Nephron progenitor cell (in vitro differentiated cells): ENCODE results near the gene ARID1B.

Experiments used
- DNase-seq: peaks from one replicate; pipeline ENCODE4 v3.0.0; 2021
- H3K27ac Mint-ChIP-seq: 2 replicates; pipeline ENCODE4 v1.8.0; 2021; ENCODE audit warnings: mild to moderate bottlenecking, moderate library complexity, mixed read lengths
- H3K27me3 Mint-ChIP-seq: 2 replicates; pipeline ENCODE4 v1.8.0; 2021; ENCODE audit warnings: mild to moderate bottlenecking, low read depth, mixed read lengths; ENCODE audit not compliant: poor library complexity
- H3K36me3 Mint-ChIP-seq: 2 replicates; pipeline ENCODE4 v1.8.0; 2021; ENCODE audit warnings: low read depth, mixed read lengths
- H3K4me1 Mint-ChIP-seq: 2 replicates; pipeline ENCODE4 v1.8.0; 2021; ENCODE audit warnings: mixed read lengths
- H3K4me3 Mint-ChIP-seq: 2 replicates; pipeline ENCODE4 v1.8.0; 2021; ENCODE audit warnings: mild to moderate bottlenecking, moderate library complexity, mixed read lengths
- H3K9me3 Mint-ChIP-seq: 2 replicates; pipeline ENCODE4 v1.8.0; 2021; ENCODE audit warnings: mild to moderate bottlenecking, moderate library complexity, mixed read lengths
- TF ChIP-seq, protein P1 (sequence below): fragments of 200-600 bp; sonication (generic); IDR thresholded peaks from 2 replicates; pipeline ENCODE4 v1.5.0; 2021; ENCODE audit warnings: antibody characterized with exemption

Gene ARID1B

DNA sequence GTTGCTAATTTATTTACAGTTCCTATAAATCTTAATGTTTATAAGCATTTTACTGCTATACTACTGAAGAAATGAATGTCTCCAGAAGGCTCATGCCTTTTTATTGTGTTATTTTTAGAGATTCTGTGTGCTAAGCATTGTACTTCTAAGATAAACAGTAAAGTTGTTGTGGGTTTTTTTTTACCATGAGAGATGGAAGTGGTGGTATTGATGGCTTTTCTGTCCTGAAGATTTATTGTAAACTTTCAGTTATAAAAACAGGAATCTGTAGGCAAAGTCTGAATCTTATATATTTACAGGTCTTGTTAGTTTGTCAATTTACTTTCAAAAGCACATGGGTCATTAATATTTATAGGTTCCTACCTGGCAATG lies 299.3 kb downstream of the ARID1B start:
- peaks cover 8% of the 10 kb centered on the region for H3K36me3 Mint-ChIP-seq
- H3K9me3 Mint-ChIP-seq = no peaks in the 10 kb centered on the region
- H3K4me3 Mint-ChIP-seq = no peak overlapping the region
- peaks cover 21% of the 10 kb centered on the region for H3K4me1 Mint-ChIP-seq
- TF ChIP-seq, protein P1, sequence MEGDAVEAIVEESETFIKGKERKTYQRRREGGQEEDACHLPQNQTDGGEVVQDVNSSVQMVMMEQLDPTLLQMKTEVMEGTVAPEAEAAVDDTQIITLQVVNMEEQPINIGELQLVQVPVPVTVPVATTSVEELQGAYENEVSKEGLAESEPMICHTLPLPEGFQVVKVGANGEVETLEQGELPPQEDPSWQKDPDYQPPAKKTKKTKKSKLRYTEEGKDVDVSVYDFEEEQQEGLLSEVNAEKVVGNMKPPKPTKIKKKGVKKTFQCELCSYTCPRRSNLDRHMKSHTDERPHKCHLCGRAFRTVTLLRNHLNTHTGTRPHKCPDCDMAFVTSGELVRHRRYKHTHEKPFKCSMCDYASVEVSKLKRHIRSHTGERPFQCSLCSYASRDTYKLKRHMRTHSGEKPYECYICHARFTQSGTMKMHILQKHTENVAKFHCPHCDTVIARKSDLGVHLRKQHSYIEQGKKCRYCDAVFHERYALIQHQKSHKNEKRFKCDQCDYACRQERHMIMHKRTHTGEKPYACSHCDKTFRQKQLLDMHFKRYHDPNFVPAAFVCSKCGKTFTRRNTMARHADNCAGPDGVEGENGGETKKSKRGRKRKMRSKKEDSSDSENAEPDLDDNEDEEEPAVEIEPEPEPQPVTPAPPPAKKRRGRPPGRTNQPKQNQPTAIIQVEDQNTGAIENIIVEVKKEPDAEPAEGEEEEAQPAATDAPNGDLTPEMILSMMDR = no peak
- no peak overlapping the region for H3K27ac Mint-ChIP-seq
- no peaks in the 10 kb centered on the region for H3K27me3 Mint-ChIP-seq
- DNase-seq = no peak

DNA sequence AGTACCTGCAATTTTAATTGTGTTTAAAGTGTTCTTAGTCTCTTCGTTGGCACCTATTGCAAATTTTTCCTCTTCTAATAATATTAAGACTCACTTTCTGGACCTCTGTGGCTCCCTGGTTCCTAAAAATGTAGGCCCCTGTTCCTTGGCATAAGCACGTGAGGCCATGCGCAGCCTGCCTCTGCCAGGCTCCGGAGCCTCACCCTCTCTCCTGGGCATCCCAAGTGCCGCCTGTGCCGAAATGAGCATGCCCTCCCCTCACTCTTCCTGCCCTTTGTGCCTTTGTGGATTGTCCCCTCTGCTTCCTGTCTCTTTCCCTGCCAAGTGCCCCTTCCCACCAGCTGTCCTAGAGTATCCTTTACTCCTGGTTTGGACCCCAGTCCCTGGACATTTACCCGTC lies 300.1 kb downstream of the ARID1B start:
- Mint-ChIP-seq H3K27me3 (no peaks in the 10 kb centered on the region), H3K27ac (peak overlapping the region; percentile 40), H3K4me1 (peaks cover 29% of the 10 kb centered on the region), H3K9me3 (no peaks in the 10 kb centered on the region), H3K36me3 (peaks cover 8% of the 10 kb centered on the region), H3K4me3 (no peak overlapping the region)
- TF ChIP-seq, protein P1 = no peak
- DNase-seq = no peak

DNA sequence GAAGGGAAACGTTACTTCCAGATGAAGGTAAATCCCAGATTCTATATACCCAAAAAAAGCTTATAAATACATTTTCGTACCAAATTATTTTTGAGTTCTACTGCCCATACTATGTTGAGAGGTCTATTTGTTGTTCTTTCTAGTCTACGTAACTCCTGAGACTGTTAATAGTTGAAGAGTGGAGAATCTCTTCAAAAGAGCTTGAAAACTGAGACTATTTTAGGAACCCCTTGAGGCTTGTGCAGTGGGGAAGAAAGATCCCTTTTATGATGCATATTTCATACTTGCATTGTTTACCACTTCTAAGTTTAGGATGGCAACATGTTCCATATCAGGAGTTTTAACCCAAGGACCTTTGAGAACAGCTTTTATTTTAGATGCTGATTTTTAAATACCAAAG lies 301.1 kb downstream of the ARID1B start:
- peaks cover 7% of the 10 kb centered on the region for H3K36me3 Mint-ChIP-seq
- no peak for DNase-seq
- peaks cover 37% of the 10 kb centered on the region for H3K4me1 Mint-ChIP-seq

DNA sequence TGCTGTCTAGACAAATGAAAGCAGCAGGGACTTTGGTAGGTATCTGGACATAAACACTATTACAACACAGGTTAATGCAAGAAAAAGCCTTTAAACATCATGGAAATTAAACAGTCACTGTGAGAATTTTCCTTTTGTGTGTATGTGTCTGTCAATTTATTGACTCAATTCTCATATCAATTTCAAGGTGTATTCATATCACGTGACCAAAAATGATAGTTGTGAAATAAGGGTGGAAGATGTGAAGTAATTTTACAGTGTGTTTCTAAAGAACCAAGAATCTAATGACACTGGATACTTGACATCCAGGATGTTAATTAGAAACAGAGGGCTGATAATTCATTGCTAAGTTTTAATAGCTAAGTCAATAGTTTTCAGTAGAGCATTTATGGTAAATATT lies 302.1 kb downstream of the ARID1B start:
- Mint-ChIP-seq H3K27me3 (no peaks in the 10 kb centered on the region), H3K36me3 (peaks cover 3% of the 10 kb centered on the region), H3K27ac (no peak overlapping the region), H3K4me1 (peaks cover 37% of the 10 kb centered on the region), H3K4me3 (no peak overlapping the region), H3K9me3 (no peaks in the 10 kb centered on the region)
- TF ChIP-seq, protein P1 = no peak
- DNase-seq = no peak

More for the DNA sequence above, 301.1 kb downstream of the ARID1B start:
- Mint-ChIP-seq H3K9me3 (no peaks in the 10 kb centered on the region), H3K27me3 (no peaks in the 10 kb centered on the region), H3K27ac (no peak overlapping the region), H3K4me3 (no peak overlapping the region)
- TF ChIP-seq, protein P1 = no peak

DNA sequence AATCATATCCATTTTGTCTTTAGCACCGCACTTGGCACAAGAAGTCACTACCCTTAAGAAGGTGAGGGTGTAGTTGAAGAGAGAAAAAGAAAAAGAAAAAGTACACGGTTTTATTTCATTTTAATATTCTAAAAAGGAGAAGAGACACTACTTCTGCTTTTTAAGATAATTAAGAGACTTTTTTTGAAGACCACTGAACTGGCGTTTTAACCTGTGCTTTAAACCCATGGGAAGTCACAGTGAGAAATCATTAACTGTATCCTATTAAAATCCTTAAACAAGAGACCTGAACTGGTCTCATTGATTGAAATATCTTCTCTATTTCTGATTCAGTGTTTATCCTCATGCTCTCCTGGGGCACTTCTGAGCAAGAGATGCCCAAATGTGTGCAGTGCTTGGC lies 302.6 kb downstream of the ARID1B start:
- Mint-ChIP-seq H3K27ac (no peak overlapping the region), H3K4me3 (no peak overlapping the region), H3K9me3 (no peaks in the 10 kb centered on the region), H3K4me1 (peaks cover 37% of the 10 kb centered on the region), H3K27me3 (no peaks in the 10 kb centered on the region), H3K36me3 (peaks cover 8% of the 10 kb centered on the region)
- DNase-seq = no peak
- TF ChIP-seq, protein P1 = no peak

DNA sequence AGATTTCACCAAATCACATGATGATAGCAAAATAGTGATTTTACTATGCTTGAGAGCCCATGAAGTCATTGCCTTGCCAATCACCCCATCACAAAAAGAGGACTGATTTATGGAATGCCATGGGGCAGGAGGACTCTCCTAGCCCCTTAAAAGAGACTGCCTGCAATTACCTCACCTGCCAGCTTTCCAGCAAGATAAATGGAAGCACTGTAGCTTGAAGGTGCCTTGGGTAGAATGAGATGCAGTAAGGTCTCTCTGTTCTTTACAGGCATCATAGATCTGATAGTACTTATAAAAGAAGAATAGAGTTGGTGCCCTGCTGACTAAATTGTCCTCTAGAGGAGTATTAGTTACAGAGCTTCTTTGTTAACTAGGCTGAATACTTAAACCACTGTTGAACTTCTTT lies 303.8 kb downstream of the ARID1B start:
- peaks cover 17% of the 10 kb centered on the region for H3K36me3 Mint-ChIP-seq
- DNase-seq = no peak
- TF ChIP-seq, protein P1 = no peak
- no peak overlapping the region for H3K4me3 Mint-ChIP-seq
- H3K4me1 Mint-ChIP-seq = peaks cover 31% of the 10 kb centered on the region
- no peaks in the 10 kb centered on the region for H3K9me3 Mint-ChIP-seq
- no peak overlapping the region for H3K27ac Mint-ChIP-seq
- H3K27me3 Mint-ChIP-seq = no peaks in the 10 kb centered on the region
